Gastroesophageal sphincter (tissue), 3 donors: ENCODE data around the gene OPTC.

Experiments
- POLR2A ChIP-seq, 2 donors: fragments of 450-650 bp; IDR thresholded peaks; one replicate each; pipeline ENCODE4 v1.6.1; 2017; ENCODE audit warnings: antibody characterized with exemption in 2 of 2, mild to moderate bottlenecking in 2 of 2, moderate library complexity in 1 of 2
- POLR2AphosphoS5 ChIP-seq: sonication (generic); formaldehyde crosslinking; IDR thresholded peaks from one replicate; pipeline ENCODE4 v1.6.1; 2017; ENCODE audit warnings: antibody characterized with exemption
- TF ChIP-seq, protein P1 (sequence below), 4 experiments: fragments of 200-600 bp in 2 of 4; fragments of 450-650 bp in 2 of 4; sonication (generic) in 1 of 4; IDR thresholded peaks; one replicate each; pipeline ENCODE4 v1.5.1; 2017 to 2019; ENCODE audit warnings: antibody characterized with exemption in 4 of 4, mild to moderate bottlenecking in 2 of 4, moderate library complexity in 2 of 4

DNA sequence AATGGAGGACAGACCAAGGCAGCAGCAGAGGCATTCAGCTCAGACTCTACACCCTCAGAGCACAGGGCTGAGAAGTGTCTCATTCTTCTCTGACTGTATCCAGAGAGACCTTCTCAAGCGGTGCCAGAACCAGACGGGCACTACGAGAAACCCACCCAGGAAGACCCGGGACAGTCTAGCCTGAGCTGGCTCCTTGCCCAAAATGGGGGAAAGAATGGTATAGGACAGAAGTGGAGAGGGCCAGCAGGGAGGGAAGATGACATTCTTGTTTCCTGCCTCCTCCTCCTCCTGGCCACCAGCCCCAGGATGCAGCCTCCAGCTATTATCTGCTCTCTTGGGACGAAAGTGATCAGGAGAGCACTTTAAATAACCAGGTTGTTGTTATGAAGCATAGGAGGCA, 40.9 kb upstream of the OPTC start:
- TF ChIP-seq, protein P1, sequence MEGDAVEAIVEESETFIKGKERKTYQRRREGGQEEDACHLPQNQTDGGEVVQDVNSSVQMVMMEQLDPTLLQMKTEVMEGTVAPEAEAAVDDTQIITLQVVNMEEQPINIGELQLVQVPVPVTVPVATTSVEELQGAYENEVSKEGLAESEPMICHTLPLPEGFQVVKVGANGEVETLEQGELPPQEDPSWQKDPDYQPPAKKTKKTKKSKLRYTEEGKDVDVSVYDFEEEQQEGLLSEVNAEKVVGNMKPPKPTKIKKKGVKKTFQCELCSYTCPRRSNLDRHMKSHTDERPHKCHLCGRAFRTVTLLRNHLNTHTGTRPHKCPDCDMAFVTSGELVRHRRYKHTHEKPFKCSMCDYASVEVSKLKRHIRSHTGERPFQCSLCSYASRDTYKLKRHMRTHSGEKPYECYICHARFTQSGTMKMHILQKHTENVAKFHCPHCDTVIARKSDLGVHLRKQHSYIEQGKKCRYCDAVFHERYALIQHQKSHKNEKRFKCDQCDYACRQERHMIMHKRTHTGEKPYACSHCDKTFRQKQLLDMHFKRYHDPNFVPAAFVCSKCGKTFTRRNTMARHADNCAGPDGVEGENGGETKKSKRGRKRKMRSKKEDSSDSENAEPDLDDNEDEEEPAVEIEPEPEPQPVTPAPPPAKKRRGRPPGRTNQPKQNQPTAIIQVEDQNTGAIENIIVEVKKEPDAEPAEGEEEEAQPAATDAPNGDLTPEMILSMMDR (IDR thresholded peaks at IDR 0.05): no peak
- no peak for TF ChIP-seq POLR2AphosphoS5
- TF ChIP-seq POLR2A (IDR thresholded peaks at IDR 0.05): no peak
